Measurements from ENCODE around the gene KLK13.

The KLK13 gene

DNA sequence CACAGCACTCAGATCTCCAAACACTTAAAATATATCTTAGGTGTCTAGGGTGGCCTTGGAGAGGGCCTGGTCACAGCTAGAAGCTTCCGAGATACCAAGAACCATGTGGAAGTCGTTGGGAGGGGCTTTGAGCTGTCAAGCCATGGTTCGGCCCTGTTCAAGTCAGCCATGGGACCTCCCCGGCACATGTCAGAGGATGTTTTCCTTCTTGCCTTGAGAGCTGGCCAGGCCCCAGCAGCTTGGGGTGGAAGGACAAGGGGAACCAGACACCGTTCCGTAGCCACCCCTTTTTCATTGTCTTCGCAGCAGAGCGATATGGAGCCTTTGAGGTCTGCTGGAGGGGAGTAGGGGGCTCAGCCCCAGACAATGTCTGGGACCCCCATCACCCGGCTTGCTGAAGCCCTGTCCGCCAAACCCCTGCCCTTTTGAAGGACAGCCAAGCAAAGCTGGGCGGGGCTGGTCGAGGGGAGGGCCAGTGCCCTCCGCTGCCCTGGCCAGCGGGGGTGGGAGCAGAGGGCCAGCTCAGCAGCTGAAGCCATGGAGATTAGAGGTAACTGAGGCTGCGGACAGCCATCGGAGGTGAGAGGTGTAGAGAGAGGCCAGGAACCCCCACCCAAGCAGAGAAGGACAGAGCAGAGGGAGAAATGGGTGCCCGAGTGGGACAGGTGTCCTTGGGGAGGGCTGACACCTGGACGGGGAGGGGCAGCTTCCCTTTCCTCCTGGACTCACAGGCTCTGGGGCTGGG is 38.9 kb downstream of the KLK13 start:
- Histone ChIP-seq H3K9me3 (no peaks in the 10 kb centered on the region), H3K4me1 (ENCODE audit: control insufficient read depth in 1 of 2, insufficient read depth in 1 of 2, low read depth in 1 of 2, low read length in 1 of 2) (no peaks in the 10 kb centered on the region), H3K4me3 (ENCODE audit: low read depth in 1 of 2, low read length in 1 of 2) (no peak overlapping the region), H3K27me3 (peaks cover 77% of the 10 kb centered on the region), H3K36me3 (no peaks in the 10 kb centered on the region), H3K27ac (no peak overlapping the region)
- TF ChIP-seq, protein P1, sequence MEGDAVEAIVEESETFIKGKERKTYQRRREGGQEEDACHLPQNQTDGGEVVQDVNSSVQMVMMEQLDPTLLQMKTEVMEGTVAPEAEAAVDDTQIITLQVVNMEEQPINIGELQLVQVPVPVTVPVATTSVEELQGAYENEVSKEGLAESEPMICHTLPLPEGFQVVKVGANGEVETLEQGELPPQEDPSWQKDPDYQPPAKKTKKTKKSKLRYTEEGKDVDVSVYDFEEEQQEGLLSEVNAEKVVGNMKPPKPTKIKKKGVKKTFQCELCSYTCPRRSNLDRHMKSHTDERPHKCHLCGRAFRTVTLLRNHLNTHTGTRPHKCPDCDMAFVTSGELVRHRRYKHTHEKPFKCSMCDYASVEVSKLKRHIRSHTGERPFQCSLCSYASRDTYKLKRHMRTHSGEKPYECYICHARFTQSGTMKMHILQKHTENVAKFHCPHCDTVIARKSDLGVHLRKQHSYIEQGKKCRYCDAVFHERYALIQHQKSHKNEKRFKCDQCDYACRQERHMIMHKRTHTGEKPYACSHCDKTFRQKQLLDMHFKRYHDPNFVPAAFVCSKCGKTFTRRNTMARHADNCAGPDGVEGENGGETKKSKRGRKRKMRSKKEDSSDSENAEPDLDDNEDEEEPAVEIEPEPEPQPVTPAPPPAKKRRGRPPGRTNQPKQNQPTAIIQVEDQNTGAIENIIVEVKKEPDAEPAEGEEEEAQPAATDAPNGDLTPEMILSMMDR (IDR thresholded peaks at IDR 0.05) = no peak

DNA sequence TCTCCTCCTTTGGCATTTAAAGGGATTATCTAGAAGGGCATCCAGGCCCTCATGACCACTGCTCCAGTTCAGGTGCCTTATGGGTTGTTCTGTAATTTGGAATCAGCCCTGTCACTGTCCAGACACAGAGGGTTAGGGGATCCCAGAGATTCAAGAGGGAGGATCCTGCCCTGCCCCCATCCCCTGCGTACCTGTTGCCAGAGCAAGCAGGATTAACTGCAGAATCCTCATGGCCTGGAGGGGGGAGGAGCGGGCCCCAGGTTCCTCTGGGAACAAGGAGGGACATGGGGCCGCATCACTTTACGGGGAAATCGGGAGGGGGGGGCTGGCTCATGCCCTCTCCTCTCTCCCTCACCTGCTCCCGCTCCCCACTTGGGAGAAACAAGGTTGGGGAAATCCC is 39.5 kb downstream of the KLK13 start:
- Histone ChIP-seq H3K27me3 (peaks cover 82% of the 10 kb centered on the region), H3K9me3 (no peaks in the 10 kb centered on the region), H3K4me3 (ENCODE audit: low read depth in 1 of 2, low read length in 1 of 2) (no peak overlapping the region), H3K27ac (no peak overlapping the region), H3K36me3 (no peaks in the 10 kb centered on the region), H3K4me1 (ENCODE audit: control insufficient read depth in 1 of 2, insufficient read depth in 1 of 2, low read depth in 1 of 2, low read length in 1 of 2) (no peaks in the 10 kb centered on the region)
- TF ChIP-seq, protein P1 (IDR thresholded peaks at IDR 0.05) = no peak

DNA sequence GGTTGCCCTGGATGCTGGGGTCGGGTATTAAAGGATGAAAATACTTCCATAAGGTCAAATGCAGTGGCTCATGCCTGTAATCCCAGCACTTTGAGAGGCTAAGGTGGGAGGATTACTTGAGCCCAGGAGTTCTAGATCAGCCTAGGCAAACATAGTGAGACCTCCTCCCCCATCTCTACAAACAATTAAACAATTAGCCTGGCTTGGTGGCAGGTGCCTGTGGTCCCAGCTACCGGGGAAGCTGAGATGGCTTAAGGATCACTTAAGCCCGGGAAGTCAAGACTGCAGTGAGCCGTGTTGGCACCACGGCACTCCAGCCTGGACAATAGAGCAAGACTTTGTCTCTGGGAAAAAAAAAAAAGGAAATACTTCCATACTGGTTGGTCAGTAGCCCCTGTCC is 40.0 kb downstream of the KLK13 start:
- Histone ChIP-seq H3K27me3 (peaks cover 87% of the 10 kb centered on the region), H3K4me1 (ENCODE audit: control insufficient read depth in 1 of 2, insufficient read depth in 1 of 2, low read depth in 1 of 2, low read length in 1 of 2) (no peaks in the 10 kb centered on the region), H3K36me3 (no peaks in the 10 kb centered on the region), H3K27ac (no peak overlapping the region), H3K9me3 (no peaks in the 10 kb centered on the region), H3K4me3 (ENCODE audit: low read depth in 1 of 2, low read length in 1 of 2) (no peak overlapping the region)
- TF ChIP-seq, protein P1 (IDR thresholded peaks at IDR 0.05) = no peak

DNA sequence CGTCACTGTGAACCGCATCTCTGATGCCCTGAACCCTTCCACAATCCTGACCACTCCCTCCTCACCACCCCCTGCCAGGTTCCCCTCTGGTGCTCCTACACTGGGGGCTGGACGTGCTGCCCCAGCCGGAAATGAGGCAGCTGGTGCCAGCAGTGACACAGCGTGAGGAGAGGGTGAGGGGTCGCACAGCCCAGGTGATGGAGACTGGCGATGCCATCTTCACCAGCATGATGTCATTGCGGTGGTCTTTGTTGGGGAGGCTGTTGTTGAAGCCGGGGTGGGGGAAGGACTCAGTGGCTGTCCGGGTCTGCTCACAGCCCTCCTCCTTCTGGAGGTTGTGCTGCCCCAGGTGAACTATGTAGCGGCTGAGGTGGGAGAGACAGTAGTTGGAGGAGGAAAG is 40.9 kb downstream of the KLK13 start:
- Histone ChIP-seq H3K27ac (no peak overlapping the region), H3K36me3 (no peaks in the 10 kb centered on the region), H3K4me3 (ENCODE audit: low read depth in 1 of 2, low read length in 1 of 2) (no peak overlapping the region), H3K4me1 (ENCODE audit: control insufficient read depth in 1 of 2, insufficient read depth in 1 of 2, low read depth in 1 of 2, low read length in 1 of 2) (peaks cover 0 to 4% of the 10 kb centered on the region in 2 experiments), H3K27me3 (peaks cover 97% of the 10 kb centered on the region), H3K9me3 (no peaks in the 10 kb centered on the region)
- TF ChIP-seq, protein P1 (IDR thresholded peaks at IDR 0.05) = no peak

DNA sequence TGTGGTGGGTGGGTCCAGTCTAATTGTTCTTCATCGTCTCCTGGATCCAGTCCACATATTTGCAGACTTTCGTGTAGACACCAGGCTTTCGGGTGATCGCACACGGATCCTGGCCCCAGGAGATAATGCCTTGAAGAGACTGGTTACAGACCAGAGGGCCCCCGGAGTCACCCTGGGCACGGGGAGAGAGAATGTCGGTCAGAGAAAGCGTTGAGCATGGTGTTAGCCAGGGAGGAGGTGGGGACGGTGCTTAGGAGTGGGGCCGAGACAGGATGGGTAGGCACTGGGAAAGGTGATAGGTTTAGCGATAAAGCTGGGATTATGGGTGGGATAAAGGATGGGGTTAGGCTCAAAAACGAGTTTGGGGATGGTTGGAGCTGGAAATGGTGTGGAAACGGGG is 42.4 kb downstream of the KLK13 start:
- TF ChIP-seq, protein P1 (IDR thresholded peaks at IDR 0.05) = no peak
- Histone ChIP-seq H3K27ac (no peak overlapping the region), H3K4me3 (ENCODE audit: low read depth in 1 of 2, low read length in 1 of 2) (no peak overlapping the region), H3K27me3 (peaks cover 100% of the 10 kb centered on the region), H3K4me1 (ENCODE audit: control insufficient read depth in 1 of 2, insufficient read depth in 1 of 2, low read depth in 1 of 2, low read length in 1 of 2) (peaks cover 0 to 10% of the 10 kb centered on the region in 2 experiments), H3K9me3 (no peaks in the 10 kb centered on the region), H3K36me3 (no peaks in the 10 kb centered on the region)
